DND-41 (cell line): Measurements from ENCODE around the gene PRKCZ.

Experiments
- CTCF ChIP-seq: IDR thresholded peaks from 2 replicates; pipeline ENCODE4 v1.5.1; 2012; ENCODE audit warnings: borderline replicate concordance, low read length, moderate library complexity, mild to moderate bottlenecking; ENCODE audit not compliant: poor library complexity, severe bottlenecking; ENCODE audit errors: extremely low read depth
- EZH2 ChIP-seq: IDR thresholded peaks from 3 replicates; pipeline ENCODE4 v1.6.1; 2012; ENCODE audit warnings: borderline replicate concordance, low read depth, mild to moderate bottlenecking, moderate library complexity, low read length, inconsistent platforms; ENCODE audit not compliant: severe bottlenecking

GRCh38 chr1:2224631-2225428 is 174.6 kb downstream of the PRKCZ start:
- TF ChIP-seq CTCF = no peak
- TF ChIP-seq EZH2 = no peak
